SK-N-SH treated with all-trans-retinoic acid at 6 μM for 48 hours (cell line): ENCODE results near the gene SF3A1.

Source experiments
- ATAC-seq: fragments of 200-7000 bp; cut with Tn5 transposase; 3 replicates; pipeline ENCODE4 v1.9.1; 2020; ENCODE audit warnings: mild to moderate bottlenecking, moderate library complexity
- BACH2 ChIP-seq: fragments of 250-450 bp; sonication (Bioruptor Pico); IDR thresholded peaks from 2 replicates; pipeline ENCODE4 v1.9.0; 2021; ENCODE audit warnings: mild to moderate bottlenecking, borderline replicate concordance
- CREB5 ChIP-seq: fragments of 250-450 bp; sonication (Bioruptor Pico); IDR thresholded peaks from 2 replicates; pipeline ENCODE4 v1.5.1; 2020; ENCODE audit warnings: low read depth, mild to moderate bottlenecking, moderate library complexity
- CSDC2 ChIP-seq: fragments of 250-450 bp; sonication (Bioruptor Pico); IDR thresholded peaks from 2 replicates; pipeline ENCODE4 v1.5.0; 2020; ENCODE audit warnings: mild to moderate bottlenecking, moderate library complexity
- CSRNP3 ChIP-seq: fragments of 250-450 bp; sonication (Bioruptor Pico); IDR thresholded peaks from 2 replicates; pipeline ENCODE4 v1.5.1; 2021; ENCODE audit warnings: mild to moderate bottlenecking, moderate library complexity
- ESRRG ChIP-seq: fragments of 250-450 bp; sonication (Bioruptor Pico); IDR thresholded peaks from 2 replicates; pipeline ENCODE4 v1.6.1; 2021; ENCODE audit warnings: mild to moderate bottlenecking
- GLIS3 ChIP-seq: fragments of 250-450 bp; sonication (Bioruptor Pico); IDR thresholded peaks from 2 replicates; pipeline ENCODE4 v1.5.0; 2020; ENCODE audit warnings: mild to moderate bottlenecking, moderate library complexity
- ISL1 ChIP-seq: fragments of 250-450 bp; sonication (Bioruptor Pico); IDR thresholded peaks from 2 replicates; pipeline ENCODE4 v2.1.2; 2022; ENCODE audit warnings: mild to moderate bottlenecking, moderate library complexity
- OSR1 ChIP-seq: fragments of 250-450 bp; sonication (Bioruptor Pico); IDR thresholded peaks from 2 replicates; pipeline ENCODE4 v1.8.0; 2022; ENCODE audit warnings: moderate library complexity, mild to moderate bottlenecking, inconsistent platforms
- PATZ1 ChIP-seq: fragments of 250-450 bp; sonication (Bioruptor Pico); IDR thresholded peaks from 2 replicates; pipeline ENCODE4 v1.8.0; 2020; ENCODE audit warnings: mild to moderate bottlenecking, moderate library complexity, borderline replicate concordance
- POU6F1 ChIP-seq: fragments of 250-450 bp; sonication (Bioruptor Pico); IDR thresholded peaks from 2 replicates; pipeline ENCODE4 v1.8.0; 2021; ENCODE audit warnings: low read depth, mild to moderate bottlenecking, moderate library complexity, borderline replicate concordance
- PPARA ChIP-seq: fragments of 250-450 bp; sonication (Bioruptor Pico); IDR thresholded peaks from 2 replicates; pipeline ENCODE4 v1.5.0; 2020; ENCODE audit warnings: mild to moderate bottlenecking, borderline replicate concordance
- RARB ChIP-seq: fragments of 250-450 bp; sonication (Bioruptor Pico); IDR thresholded peaks from 2 replicates; pipeline ENCODE4 v1.8.0; 2021; ENCODE audit warnings: mild to moderate bottlenecking, moderate library complexity
- SNAI2 ChIP-seq: fragments of 250-450 bp; sonication (Bioruptor Pico); IDR thresholded peaks from 2 replicates; pipeline ENCODE4 v1.5.0; 2020; ENCODE audit warnings: mild to moderate bottlenecking, moderate library complexity
- TCF4 ChIP-seq: fragments of 250-450 bp; sonication (Bioruptor Pico); IDR thresholded peaks from 2 replicates; pipeline ENCODE4 v1.8.0; 2021; ENCODE audit warnings: mild to moderate bottlenecking, moderate library complexity, borderline replicate concordance
- TOX ChIP-seq: fragments of 250-450 bp; sonication (Bioruptor Pico); IDR thresholded peaks from 2 replicates; pipeline ENCODE4 v1.8.0; 2021; ENCODE audit warnings: mild to moderate bottlenecking, moderate library complexity, borderline replicate concordance
- TSHZ2 ChIP-seq: fragments of 250-450 bp; sonication (Bioruptor Pico); IDR thresholded peaks from 2 replicates; pipeline ENCODE4 v1.5.0; 2020; ENCODE audit warnings: mild to moderate bottlenecking, moderate library complexity
- ZC3H10 ChIP-seq: fragments of 250-450 bp; sonication (Bioruptor Pico); IDR thresholded peaks from 2 replicates; pipeline ENCODE4 v1.5.1; 2021; ENCODE audit warnings: mild to moderate bottlenecking, moderate library complexity
- ZFP3 ChIP-seq: fragments of 250-450 bp; sonication (Bioruptor Pico); IDR thresholded peaks from 2 replicates; pipeline ENCODE4 v1.5.0; 2020; ENCODE audit warnings: mild to moderate bottlenecking, moderate library complexity
- ZFP30 ChIP-seq: fragments of 450-650 bp; formaldehyde crosslinking; IDR thresholded peaks from 2 replicates; pipeline ENCODE4 v1.5.0; 2022; ENCODE audit warnings: mild to moderate bottlenecking, moderate library complexity
- ZNF565 ChIP-seq: fragments of 450-650 bp; formaldehyde crosslinking; conservative IDR thresholded peaks from 2 replicates; pipeline ENCODE4 v1.5.0; 2020; ENCODE audit warnings: low read depth, mild to moderate bottlenecking, moderate library complexity
- ZNF70 ChIP-seq: fragments of 450-650 bp; formaldehyde crosslinking; IDR thresholded peaks from 2 replicates; pipeline ENCODE4 v1.5.0; 2020; ENCODE audit warnings: mild to moderate bottlenecking, moderate library complexity
- ZNF8 ChIP-seq: fragments of 450-650 bp; formaldehyde crosslinking; IDR thresholded peaks from 2 replicates; pipeline ENCODE4 v1.5.0; 2020; ENCODE audit warnings: mild to moderate bottlenecking, moderate library complexity

The SF3A1 gene

GRCh38 chr22:30315962-30316576 is 40.6 kb downstream of the SF3A1 start (continued):
- TF ChIP-seq TSHZ2 (CRISPR knock-in tag) (no peak), SNAI2 (CRISPR knock-in tag) (no peak), ZFP30 (CRISPR knock-in tag) (no peak), RARB (CRISPR knock-in tag) (no peak), CSDC2 (CRISPR knock-in tag) (no peak), CREB5 (no peak), ZC3H10 (CRISPR knock-in tag) (no peak), POU6F1 (CRISPR knock-in tag) (no peak), GLIS3 (CRISPR knock-in tag) (no peak)

GRCh38 chr22:30314915-30315314 is 41.8 kb downstream of the SF3A1 start:
- no peak for ATAC-seq
- TF ChIP-seq PPARA (CRISPR knock-in tag) (no peak), CREB5 (no peak), ZFP3 (CRISPR knock-in tag) (no peak), ESRRG (CRISPR knock-in tag) (no peak), BACH2 (CRISPR knock-in tag) (no peak), TCF4 (CRISPR knock-in tag) (no peak), ZNF70 (CRISPR knock-in tag) (no peak), ZNF8 (CRISPR knock-in tag) (no peak), CSRNP3 (CRISPR knock-in tag) (no peak), ISL1 (CRISPR knock-in tag) (no peak), OSR1 (CRISPR knock-in tag) (no peak), ZNF565 (CRISPR knock-in tag) (no peak), PATZ1 (CRISPR knock-in tag) (no peak), ZC3H10 (CRISPR knock-in tag) (no peak), TOX (CRISPR knock-in tag) (no peak), GLIS3 (CRISPR knock-in tag) (no peak), CSDC2 (CRISPR knock-in tag) (no peak), SNAI2 (CRISPR knock-in tag) (no peak)
- TF ChIP-seq, all 23 proteins: peak for 0
